Ectodermal cell (in vitro differentiated cells): ENCODE data around the gene ST6GAL1.
"Not testable (repeated sequence)": the region's sequence is repeated elsewhere in the genome, so short reads cannot be mapped to it uniquely, and the experiment has no call there.

Experiments
- H3K27ac ChIP-seq: 2 replicates; pipeline ENCODE4 v1.7.0; 2013; ENCODE audit warnings: mild to moderate bottlenecking, low read depth, low read length; ENCODE audit not compliant: insufficient read depth, poor library complexity, severe bottlenecking
- H3K27me3 ChIP-seq: 2 replicates; pipeline ENCODE4 v1.7.0; 2013; ENCODE audit warnings: mild to moderate bottlenecking, low read length; ENCODE audit not compliant: insufficient read depth, control insufficient read depth, poor library complexity, severe bottlenecking
- H3K36me3 ChIP-seq: one replicate; pipeline ENCODE4 v1.7.0; 2013; ENCODE audit warnings: low read length; ENCODE audit not compliant: control insufficient read depth, insufficient read depth
- H3K4me1 ChIP-seq: one replicate; pipeline ENCODE4 v1.7.0; 2013; ENCODE audit warnings: low read length; ENCODE audit not compliant: control insufficient read depth, insufficient read depth
- H3K4me3 ChIP-seq: 2 replicates; pipeline ENCODE4 v1.7.0; 2013; ENCODE audit warnings: low read depth, low read length, control low read depth; ENCODE audit not compliant: insufficient read depth
- H3K9me3 ChIP-seq: 2 replicates; pipeline ENCODE4 v1.7.0; 2013; ENCODE audit warnings: mild to moderate bottlenecking, low read length, moderate library complexity; ENCODE audit not compliant: control insufficient read depth
- WGBS, 2 experiments: methylation state at CpG; one replicate each; pipeline ENCODE4 v1.1.7; 2013; ENCODE audit warnings: missing lambda C conversion rate in 2 of 2; 5-methylcytosine and 5-hydroxymethylcytosine counted together

The ST6GAL1 gene

GRCh38 chr3:187005827-187006481, 75.6 kb downstream of the ST6GAL1 start:
- WGBS, 2 experiments, result 94 to 95% methylated on average over 3 of the region's 3 CpGs

GRCh38 chr3:187006864-187007630, 76.7 kb downstream of the ST6GAL1 start:
- H3K9me3 ChIP-seq, result no peaks in the 10 kb centered on the region
- no peaks in the 10 kb centered on the region for H3K36me3 ChIP-seq
- no peaks in the 10 kb centered on the region for H3K4me1 ChIP-seq
- H3K27ac ChIP-seq, result no peak overlapping the region
- no peak overlapping the region for H3K4me3 ChIP-seq
- H3K27me3 ChIP-seq, result no peaks in the 10 kb centered on the region
- 92 to 100% methylated on average over 2 of the region's 2 CpGs for WGBS, 2 experiments

More at GRCh38 chr3:187005827-187006481, 75.6 kb downstream of the ST6GAL1 start:
- H3K9me3 ChIP-seq, result no peaks in the 10 kb centered on the region
- no peaks in the 10 kb centered on the region for H3K36me3 ChIP-seq
- H3K27me3 ChIP-seq, result no peaks in the 10 kb centered on the region
- H3K4me1 ChIP-seq, result no peaks in the 10 kb centered on the region
- H3K4me3 ChIP-seq, result no peak overlapping the region
- H3K27ac ChIP-seq, result no peak overlapping the region

GRCh38 chr3:187010382-187010781, 80.1 kb downstream of the ST6GAL1 start:
- H3K27ac ChIP-seq, H3K36me3 ChIP-seq, H3K4me3 ChIP-seq, H3K27me3 ChIP-seq, H3K4me1 ChIP-seq, H3K9me3 ChIP-seq: not testable (repeated sequence)
- WGBS, 2 experiments, result 95% methylated on average over 3 of the region's 3 CpGs

GRCh38 chr3:187011915-187012314, 81.6 kb downstream of the ST6GAL1 start:
- no peak overlapping the region for H3K4me3 ChIP-seq
- no peaks in the 10 kb centered on the region for H3K9me3 ChIP-seq
- no peak overlapping the region for H3K27ac ChIP-seq
- H3K4me1 ChIP-seq, result no peaks in the 10 kb centered on the region
- 93 to 96% methylated on average over 7 of the region's 7 CpGs for WGBS, 2 experiments
- no peaks in the 10 kb centered on the region for H3K27me3 ChIP-seq
- peaks cover 3% of the 10 kb centered on the region for H3K36me3 ChIP-seq

GRCh38 chr3:187012609-187013051, 82.3 kb downstream of the ST6GAL1 start:
- H3K27me3 ChIP-seq, result no peaks in the 10 kb centered on the region
- no peak overlapping the region for H3K4me3 ChIP-seq
- H3K4me1 ChIP-seq, result no peaks in the 10 kb centered on the region
- 87 to 88% methylated on average over 7 of the region's 7 CpGs for WGBS, 2 experiments
- H3K36me3 ChIP-seq, result peaks cover 3% of the 10 kb centered on the region
- no peak overlapping the region for H3K27ac ChIP-seq
- no peaks in the 10 kb centered on the region for H3K9me3 ChIP-seq

GRCh38 chr3:187013159-187013716, 82.9 kb downstream of the ST6GAL1 start:
- Histone ChIP-seq H3K36me3 (peaks cover 3% of the 10 kb centered on the region), H3K27me3 (no peaks in the 10 kb centered on the region), H3K9me3 (no peaks in the 10 kb centered on the region), H3K4me1 (no peaks in the 10 kb centered on the region), H3K4me3 (no peak overlapping the region), H3K27ac (no peak overlapping the region)
- 95% methylated on average over 4 of the region's 4 CpGs for WGBS, 2 experiments

- 95 to 96% methylated on average over 2 of the region's 2 CpGs for WGBS, 2 experiments
- no peaks in the 10 kb centered on the region for H3K27me3 ChIP-seq
- H3K9me3 ChIP-seq, result no peaks in the 10 kb centered on the region
- no peaks in the 10 kb centered on the region for H3K4me1 ChIP-seq
- H3K36me3 ChIP-seq, result peaks cover 3% of the 10 kb centered on the region
- H3K27ac ChIP-seq, result no peak overlapping the region
- H3K4me3 ChIP-seq, result no peak overlapping the region
Observed at GRCh38 chr3:187014417-187014864, 84.1 kb downstream of the ST6GAL1 start.

- Histone ChIP-seq H3K4me3 (no peak overlapping the region), H3K9me3 (no peaks in the 10 kb centered on the region), H3K27me3 (no peaks in the 10 kb centered on the region), H3K27ac (no peak overlapping the region), H3K36me3 (peaks cover 3% of the 10 kb centered on the region), H3K4me1 (no peaks in the 10 kb centered on the region)
- WGBS, 2 experiments, result 95% methylated on average over 14 of the region's 14 CpGs
Observed at GRCh38 chr3:187015903-187016638, 85.7 kb downstream of the ST6GAL1 start.

- H3K27me3 ChIP-seq, result no peaks in the 10 kb centered on the region
- H3K36me3 ChIP-seq, result peaks cover 3% of the 10 kb centered on the region
- no peaks in the 10 kb centered on the region for H3K9me3 ChIP-seq
- 91 to 93% methylated on average over 4 of the region's 4 CpGs for WGBS, 2 experiments
- H3K27ac ChIP-seq, result no peak overlapping the region
- H3K4me1 ChIP-seq, result no peaks in the 10 kb centered on the region
- H3K4me3 ChIP-seq, result no peak overlapping the region
Observed at GRCh38 chr3:187016639-187017345, 86.5 kb downstream of the ST6GAL1 start.
